GM12878 (cell line): ENCODE measurements around the gene ZMIZ1.

ENCODE experiments used
- NFXL1 ChIP-seq: fragments of 450-650 bp; IDR thresholded peaks from 2 replicates; pipeline ENCODE4 v1.6.1; 2017; ENCODE audit warnings: antibody characterized with exemption, mild to moderate bottlenecking, borderline replicate concordance
- TF ChIP-seq, protein P1 (sequence below), 3 experiments: IDR thresholded peaks in 2 of 3; conservative IDR thresholded peaks in 1 of 3; 2 replicates each; pipeline ENCODE4 v1.5.1; 2011; ENCODE audit warnings: low read depth in 3 of 3, low read length in 3 of 3, mild to moderate bottlenecking in 3 of 3, control low read depth in 2 of 3, moderate library complexity in 2 of 3, inconsistent platforms in 1 of 3, mixed read lengths in 1 of 3; ENCODE audit not compliant: control insufficient read depth in 2 of 3, insufficient read depth in 1 of 3; ENCODE audit errors: extremely low read depth in 1 of 3

- TF ChIP-seq, protein P1, sequence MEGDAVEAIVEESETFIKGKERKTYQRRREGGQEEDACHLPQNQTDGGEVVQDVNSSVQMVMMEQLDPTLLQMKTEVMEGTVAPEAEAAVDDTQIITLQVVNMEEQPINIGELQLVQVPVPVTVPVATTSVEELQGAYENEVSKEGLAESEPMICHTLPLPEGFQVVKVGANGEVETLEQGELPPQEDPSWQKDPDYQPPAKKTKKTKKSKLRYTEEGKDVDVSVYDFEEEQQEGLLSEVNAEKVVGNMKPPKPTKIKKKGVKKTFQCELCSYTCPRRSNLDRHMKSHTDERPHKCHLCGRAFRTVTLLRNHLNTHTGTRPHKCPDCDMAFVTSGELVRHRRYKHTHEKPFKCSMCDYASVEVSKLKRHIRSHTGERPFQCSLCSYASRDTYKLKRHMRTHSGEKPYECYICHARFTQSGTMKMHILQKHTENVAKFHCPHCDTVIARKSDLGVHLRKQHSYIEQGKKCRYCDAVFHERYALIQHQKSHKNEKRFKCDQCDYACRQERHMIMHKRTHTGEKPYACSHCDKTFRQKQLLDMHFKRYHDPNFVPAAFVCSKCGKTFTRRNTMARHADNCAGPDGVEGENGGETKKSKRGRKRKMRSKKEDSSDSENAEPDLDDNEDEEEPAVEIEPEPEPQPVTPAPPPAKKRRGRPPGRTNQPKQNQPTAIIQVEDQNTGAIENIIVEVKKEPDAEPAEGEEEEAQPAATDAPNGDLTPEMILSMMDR (IDR thresholded peaks at IDR 0.05 in 2 of 3, conservative IDR thresholded peaks at IDR 0.05 in 1 of 3; ENCODE audit: control insufficient read depth in 2 of 3, extremely low read depth in 1 of 3, insufficient read depth in 1 of 3, low read depth in 3 of 3, low read length in 3 of 3): no peak
- TF ChIP-seq NFXL1: no peak
Observed at GRCh38 chr10:79116801-79117723, 48.3 kb downstream of the ZMIZ1 start.
